A549 (cell line): ENCODE data around the gene GPR17. TPM values are rescaled to one million over a fixed set of nuclear protein-coding genes. Genes with fewer than 3 reads are reported as not detected.

ENCODE experiments used
- ATAC-seq, 2 experiments: fragments of 200-7000 bp in 1 of 2; fragments of >200 bp in 1 of 2; cut with Nextera tagmentation in 1 of 2; cut with Tn5 transposase in 1 of 2; 3 replicates each; pipeline versions ENCODE4 v1.8.0 to v1.9.1; 2018 to 2020; ENCODE audit warnings: mild to moderate bottlenecking in 1 of 2, moderate library complexity in 1 of 2
- CTCF ChIA-PET: fragments of 300-600 bp; sonication (Branson Sonifier 250); formaldehyde crosslinking; extraction: SDS; loops from one replicate; lab custom pipeline; 2021; ENCODE audit warnings: antibody characterized with exemption, inconsistent platforms; lab: Yijun Ruan, JAX
- POLR2A ChIA-PET: fragments of 350-600 bp; formaldehyde crosslinking; extraction: SDS; loops from one replicate; lab custom pipeline; 2021; ENCODE audit warnings: antibody characterized with exemption, inconsistent platforms; lab: Yijun Ruan, JAX
- DNase-seq, 2 experiments: peaks; one replicate each; pipeline versions ENCODE4 v3.0.0 to v3.0.0-alpha.2; 2011 to 2016; ENCODE audit warnings: low read depth in 1 of 2, low spot score in 1 of 2
- FAIRE-seq: peaks from 2 replicates; lab custom pipeline; 2011; peaks lifted over from hg19 to GRCh38; lab: Jason Lieb, UNC
- H3K27ac ChIP-seq, 2 experiments: fragments of >200 bp; sonication (Bioruptor Twin); formaldehyde crosslinking; 3 replicates each; pipeline ENCODE4 v1.5.1; 2016 to 2017
- H3K4me1 ChIP-seq: fragments of >200 bp; sonication (Bioruptor Twin); formaldehyde crosslinking; 3 replicates; pipeline ENCODE4 v1.6.1; 2016
- H3K4me2 ChIP-seq: fragments of >200 bp; sonication (Bioruptor Twin); formaldehyde crosslinking; 3 replicates; pipeline ENCODE4 v1.6.1; 2016
- H3K4me3 ChIP-seq: fragments of >200 bp; sonication (Bioruptor Twin); formaldehyde crosslinking; 3 replicates; pipeline ENCODE4 v1.5.1; 2016
- H3K9me3 ChIP-seq: fragments of >200 bp; sonication (Bioruptor Twin); formaldehyde crosslinking; 3 replicates; pipeline ENCODE4 v1.6.1; 2016
- BHLHE40 ChIP-seq: IDR thresholded peaks from 2 replicates; pipeline ENCODE4 v1.6.1; 2012; ENCODE audit warnings: low read depth, low read length, inconsistent platforms
- CBX2 ChIP-seq: fragments of 200-600 bp; sonication (generic); IDR thresholded peaks from 2 replicates; pipeline ENCODE4 v1.6.1; 2016; ENCODE audit warnings: low read depth, mild to moderate bottlenecking, borderline replicate concordance
- CBX8 ChIP-seq: fragments of 200-600 bp; sonication (generic); IDR thresholded peaks from 2 replicates; pipeline ENCODE4 v1.6.1; 2016
- CHD2 ChIP-seq: fragments of 150-350 bp; IDR thresholded peaks from 2 replicates; pipeline ENCODE4 v1.6.1; 2014; ENCODE audit warnings: low read length; ENCODE audit not compliant: partially characterized antibody
- CHD4 ChIP-seq: fragments of 200-600 bp; sonication (generic); IDR thresholded peaks from 2 replicates; pipeline ENCODE4 v1.6.1; 2016; ENCODE audit warnings: antibody characterized with exemption, mild to moderate bottlenecking, borderline replicate concordance
- FOSL2 ChIP-seq, 2 experiments: fragments of 450-650 bp in 1 of 2; fragments of >200 bp in 1 of 2; sonication (Bioruptor Twin) in 1 of 2; formaldehyde crosslinking; IDR thresholded peaks; 2 replicates each; pipeline versions ENCODE4 v1.5.0 to v1.6.1; 2016 to 2020; ENCODE audit warnings: mild to moderate bottlenecking in 1 of 2, moderate library complexity in 1 of 2
- FOXS1 ChIP-seq: fragments of 250-450 bp; sonication (Bioruptor Pico); IDR thresholded peaks from 2 replicates; pipeline ENCODE4 v1.5.0; 2020; ENCODE audit warnings: mild to moderate bottlenecking, moderate library complexity
- HEYL ChIP-seq: fragments of 250-450 bp; sonication (Bioruptor Pico); IDR thresholded peaks from 2 replicates; pipeline ENCODE4 v1.8.0; 2021; ENCODE audit warnings: mild to moderate bottlenecking, moderate library complexity
- HOXA7 ChIP-seq: fragments of 250-450 bp; sonication (Bioruptor Pico); IDR thresholded peaks from 2 replicates; pipeline ENCODE4 v1.5.0; 2020; ENCODE audit warnings: mild to moderate bottlenecking, moderate library complexity
- HOXB5 ChIP-seq: fragments of 250-450 bp; sonication (Bioruptor Pico); IDR thresholded peaks from 2 replicates; pipeline ENCODE4 v1.5.0; 2020; ENCODE audit warnings: mild to moderate bottlenecking, moderate library complexity
- JUN ChIP-seq, 2 experiments: fragments of >200 bp; sonication (Bioruptor Twin); formaldehyde crosslinking; IDR thresholded peaks; 2 replicates in 1 of 2; 3 replicates in 1 of 2; pipeline ENCODE4 v1.6.1; 2016 to 2017
- MAZ ChIP-seq: fragments of 150-350 bp; IDR thresholded peaks from 2 replicates; pipeline ENCODE4 v1.6.1; 2014; ENCODE audit warnings: antibody characterized with exemption, low read depth, low read length, borderline replicate concordance
- NR3C1 ChIP-seq: fragments of >200 bp; sonication (Bioruptor Twin); formaldehyde crosslinking; IDR thresholded peaks from 3 replicates; pipeline ENCODE4 v1.6.1; 2017
- PHF8 ChIP-seq: fragments of 200-600 bp; sonication (generic); IDR thresholded peaks from 2 replicates; pipeline ENCODE4 v1.6.1; 2016; ENCODE audit warnings: low read depth, mild to moderate bottlenecking, antibody characterized with exemption, moderate library complexity, borderline replicate concordance
- POLR2A ChIP-seq: IDR thresholded peaks from 2 replicates; pipeline ENCODE4 v1.6.1; 2012; ENCODE audit warnings: mild to moderate bottlenecking, low read length
- RAD21 ChIP-seq, 2 experiments: fragments of >200 bp in 1 of 2; sonication (Bioruptor Twin) in 1 of 2; formaldehyde crosslinking in 1 of 2; IDR thresholded peaks in 1 of 2; conservative IDR thresholded peaks in 1 of 2; 2 replicates in 1 of 2; 3 replicates in 1 of 2; pipeline ENCODE4 v1.6.1; 2012 to 2018; ENCODE audit warnings: inconsistent platforms in 1 of 2
- SMC3 ChIP-seq: fragments of >200 bp; sonication (Bioruptor Twin); formaldehyde crosslinking; IDR thresholded peaks from 3 replicates; pipeline ENCODE4 v1.6.1; 2018; ENCODE audit warnings: inconsistent platforms
- SREBF2 ChIP-seq: fragments of 450-650 bp; IDR thresholded peaks from 2 replicates; pipeline ENCODE4 v1.6.1; 2014; ENCODE audit warnings: mild to moderate bottlenecking, moderate library complexity
- TFCP2L1 ChIP-seq: fragments of 250-450 bp; sonication (Bioruptor Pico); IDR thresholded peaks from 2 replicates; pipeline ENCODE4 v1.5.0; 2021; ENCODE audit warnings: mild to moderate bottlenecking
- ZC3H11A ChIP-seq: fragments of 450-650 bp; IDR thresholded peaks from 2 replicates; pipeline ENCODE4 v1.6.1; 2014; ENCODE audit warnings: antibody characterized with exemption, mild to moderate bottlenecking
- ZFP36 ChIP-seq: fragments of 450-650 bp; IDR thresholded peaks from 2 replicates; pipeline ENCODE4 v1.6.1; 2014; ENCODE audit warnings: borderline replicate concordance; ENCODE audit not compliant: partially characterized antibody
- WGBS: methylation state at CpG from one replicate; pipeline ENCODE4 v1.1.6; 2017; ENCODE audit errors: missing lambda C conversion rate; 5-methylcytosine and 5-hydroxymethylcytosine counted together
- polyA plus RNA-seq, 4 experiments: library from polyadenylated mRNA; depleted of rRNA in 3 of 4; stranded (reverse); fragments of >200 nt; fragmentation: RNase III in 1 of 4; extraction: RNeasy Plus Mini Kit Qiagen cat#74134 plus additional on column Dnase treatment in 1 of 4; gene quantifications; 2 replicates in 3 of 4; 3 replicates in 1 of 4; pipeline ENCODE4 v1.2.3, GENCODE V29; 2011 to 2017
- TF ChIP-seq, protein P1 (sequence below): fragments of 250-450 bp; sonication (Bioruptor Pico); IDR thresholded peaks from 2 replicates; pipeline ENCODE4 v1.5.0; 2020; ENCODE audit warnings: low read depth, mild to moderate bottlenecking, moderate library complexity
- TF ChIP-seq, protein P2 (sequence below): fragments of >200 bp; sonication (Bioruptor Twin); formaldehyde crosslinking; IDR thresholded peaks from 3 replicates; pipeline ENCODE4 v1.5.1; 2016
- TF ChIP-seq, protein P3 (sequence below): fragments of >200 bp; sonication (Bioruptor Twin); formaldehyde crosslinking; IDR thresholded peaks from 2 replicates; pipeline ENCODE4 v1.6.1; 2016
- TF ChIP-seq, protein P4 (sequence below): IDR thresholded peaks from 2 replicates; pipeline ENCODE4 v1.6.1; 2012; ENCODE audit warnings: low read depth, borderline replicate concordance

Gene GPR17
- polyA plus RNA-seq, 2 of the 4 experiments (the other 2 are of a cell fraction) = not detected

DNA sequence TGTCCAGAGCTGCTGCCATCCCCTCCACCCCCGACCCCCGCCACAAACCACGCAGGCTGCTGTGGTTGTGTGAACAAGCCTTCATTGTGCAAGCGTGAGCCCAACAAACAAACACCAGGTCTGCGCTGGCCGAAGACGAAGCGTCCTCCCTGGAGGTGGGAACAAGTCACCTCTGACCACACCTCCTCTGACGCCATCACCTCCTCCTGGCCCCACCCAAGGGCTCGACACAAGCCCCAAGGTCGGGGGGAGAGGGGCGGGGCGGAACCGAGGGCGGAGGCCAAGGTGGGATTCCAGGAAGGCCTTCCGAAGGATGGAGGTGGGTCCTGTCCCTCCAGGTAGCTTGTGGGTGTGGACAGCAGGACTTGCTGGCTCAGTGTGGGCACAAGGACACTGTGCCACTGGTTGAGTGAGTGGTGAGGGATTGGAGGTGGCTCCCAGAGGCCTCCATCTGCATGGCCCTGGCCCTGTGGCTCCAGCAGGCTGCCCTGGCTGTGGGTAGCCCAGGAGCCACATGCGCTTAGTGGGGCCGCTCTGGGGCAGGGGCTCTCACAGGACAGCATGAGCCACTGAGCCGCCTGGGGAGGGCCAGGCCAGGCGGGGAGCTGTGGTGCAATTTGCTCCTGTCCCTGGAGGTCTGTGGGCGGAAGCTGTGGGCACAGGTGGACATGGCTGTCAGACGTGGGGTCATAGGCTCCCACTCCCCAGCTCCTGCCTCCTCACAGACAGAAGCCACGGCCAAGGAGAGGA is 7.4 kb upstream of the GPR17 start (continued):
- TF ChIP-seq JUN (IDR thresholded peaks at IDR 0.05) (no peak), CBX8 (no peak)
- TF ChIP-seq, protein P1, sequence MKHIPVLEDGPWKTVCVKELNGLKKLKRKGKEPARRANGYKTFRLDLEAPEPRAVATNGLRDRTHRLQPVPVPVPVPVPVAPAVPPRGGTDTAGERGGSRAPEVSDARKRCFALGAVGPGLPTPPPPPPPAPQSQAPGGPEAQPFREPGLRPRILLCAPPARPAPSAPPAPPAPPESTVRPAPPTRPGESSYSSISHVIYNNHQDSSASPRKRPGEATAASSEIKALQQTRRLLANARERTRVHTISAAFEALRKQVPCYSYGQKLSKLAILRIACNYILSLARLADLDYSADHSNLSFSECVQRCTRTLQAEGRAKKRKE (CRISPR knock-in tag) = no peak
- TF ChIP-seq, all 56 proteins: peak for 0

DNA sequence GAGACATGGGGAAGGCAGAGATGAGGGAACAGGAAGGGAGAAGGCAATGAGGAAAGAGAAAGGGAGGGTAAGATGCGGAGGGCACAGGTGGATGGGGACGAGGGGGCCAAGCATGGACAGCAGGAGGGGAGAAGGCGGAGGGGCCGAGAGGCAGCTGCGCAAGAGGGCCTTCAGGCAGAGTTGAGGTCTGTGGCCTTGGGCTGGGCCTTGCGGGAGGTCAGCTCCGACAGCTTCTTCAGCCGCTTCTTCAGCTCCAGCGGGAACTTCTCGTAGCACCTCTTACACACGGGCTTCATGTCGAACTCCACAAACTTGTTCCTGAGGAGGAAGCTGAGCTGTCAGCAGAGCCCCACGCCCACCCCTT is 6.9 kb upstream of the GPR17 start:
- TF ChIP-seq HOXA7 (CRISPR knock-in tag) = no peak
- no peak for TF ChIP-seq SREBF2
- TF ChIP-seq FOSL2 (IDR thresholded peaks at IDR 0.05) = no peak
- no peak for TF ChIP-seq FOSL2 (CRISPR knock-in tag; IDR thresholded peaks at IDR 0.05)
- no peak for TF ChIP-seq CHD2
- TF ChIP-seq, all 56 proteins: peak for 0
- ChIA-PET POLR2A (no interaction called here), CTCF (interaction anchor here (0.6 to 6.4 kb wide), 4 partner anchors 11 to 57 kb away, joined by 3 to 44 read pairs (median 4); partner anchors contain the start of gene LIMS2)
- Histone ChIP-seq H3K9me3 (no peaks in the 10 kb centered on the region), H3K27ac (peak overlapping the region in 1 of 2 experiments; percentile 75; a peak in 4 of 6 replicates), H3K4me2 (no peak overlapping the region), H3K4me1 (peaks cover 15% of the 10 kb centered on the region), H3K4me3 (no peak overlapping the region)
- no peak for ATAC-seq
- FAIRE-seq = no peak
- WGBS = 91% methylated on average over 13 of the region's 13 CpGs
- no peak for DNase-seq

DNA sequence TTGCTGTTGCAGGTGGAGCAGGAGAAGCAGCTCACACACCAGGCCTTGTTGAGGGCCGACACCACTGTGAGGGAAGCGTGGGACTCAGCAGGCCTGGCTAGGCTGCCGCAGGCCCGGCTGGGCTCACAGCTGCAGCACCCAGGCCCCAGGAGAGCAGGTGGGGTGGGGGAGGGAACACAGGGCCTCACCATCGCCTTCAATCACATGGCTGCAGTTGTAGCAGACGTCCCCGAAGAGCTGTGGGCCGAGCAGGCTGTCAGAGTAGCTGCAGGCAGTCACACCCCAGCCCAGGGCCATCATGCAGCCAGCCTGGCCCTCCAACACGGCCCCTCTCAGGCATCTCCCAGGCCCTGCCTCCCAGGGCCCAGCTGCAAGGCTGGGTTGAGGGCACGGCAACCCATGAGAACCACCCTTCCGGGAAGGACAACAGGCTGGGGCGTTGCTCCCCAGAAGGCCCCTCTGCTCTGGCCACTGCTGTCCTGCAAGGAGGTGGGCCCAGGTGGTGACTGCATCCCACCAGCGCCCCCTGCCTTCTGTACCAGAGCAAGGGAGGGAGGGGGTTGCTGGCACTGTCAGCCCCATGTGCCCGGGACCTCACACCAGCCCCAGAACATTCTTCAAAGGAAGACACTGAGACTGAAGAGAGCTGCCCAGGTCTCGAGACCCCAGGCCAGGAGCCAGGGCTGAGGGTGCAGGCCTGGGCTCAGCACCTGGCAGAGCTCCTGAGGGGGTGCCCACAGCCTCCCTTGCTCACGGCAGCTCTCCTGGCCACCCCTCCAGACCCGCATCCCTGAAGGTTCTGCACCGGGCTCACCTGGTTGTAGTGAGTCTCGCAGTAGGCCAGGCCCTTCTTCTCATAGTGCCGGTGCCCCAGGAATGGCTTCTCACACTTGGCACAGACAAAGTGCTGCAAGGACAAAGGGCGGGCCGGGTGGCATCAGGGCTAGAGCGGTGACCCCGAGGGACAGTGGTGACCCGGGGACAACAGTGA is 5.6 kb upstream of the GPR17 start:
- Histone ChIP-seq H3K4me2 (no peak overlapping the region), H3K4me1 (peaks cover 15% of the 10 kb centered on the region), H3K27ac (no peak overlapping the region), H3K4me3 (no peak overlapping the region), H3K9me3 (no peaks in the 10 kb centered on the region)
- ChIA-PET CTCF (interaction anchor here (1.4 to 6.4 kb wide), 4 partner anchors 10 to 49 kb away, joined by 4 to 44 read pairs (median 9); no protein-coding TSS in a partner anchor), POLR2A (no interaction called here)
- FAIRE-seq (no peak), ATAC-seq (peak in 1 of 2 experiments; percentile 30; a peak in 3 of 6 replicates), DNase-seq (no peak)
- WGBS = 84% methylated on average over 18 of the region's 25 CpGs
- no peak for TF ChIP-seq PHF8
- peak in 1 of 2 experiments; percentile 40; a peak in 2 of 5 replicates for TF ChIP-seq RAD21 (conservative IDR thresholded peaks at IDR 0.05 in 1 of 2, IDR thresholded peaks at IDR 0.05 in 1 of 2)
- TF ChIP-seq, protein P2, sequence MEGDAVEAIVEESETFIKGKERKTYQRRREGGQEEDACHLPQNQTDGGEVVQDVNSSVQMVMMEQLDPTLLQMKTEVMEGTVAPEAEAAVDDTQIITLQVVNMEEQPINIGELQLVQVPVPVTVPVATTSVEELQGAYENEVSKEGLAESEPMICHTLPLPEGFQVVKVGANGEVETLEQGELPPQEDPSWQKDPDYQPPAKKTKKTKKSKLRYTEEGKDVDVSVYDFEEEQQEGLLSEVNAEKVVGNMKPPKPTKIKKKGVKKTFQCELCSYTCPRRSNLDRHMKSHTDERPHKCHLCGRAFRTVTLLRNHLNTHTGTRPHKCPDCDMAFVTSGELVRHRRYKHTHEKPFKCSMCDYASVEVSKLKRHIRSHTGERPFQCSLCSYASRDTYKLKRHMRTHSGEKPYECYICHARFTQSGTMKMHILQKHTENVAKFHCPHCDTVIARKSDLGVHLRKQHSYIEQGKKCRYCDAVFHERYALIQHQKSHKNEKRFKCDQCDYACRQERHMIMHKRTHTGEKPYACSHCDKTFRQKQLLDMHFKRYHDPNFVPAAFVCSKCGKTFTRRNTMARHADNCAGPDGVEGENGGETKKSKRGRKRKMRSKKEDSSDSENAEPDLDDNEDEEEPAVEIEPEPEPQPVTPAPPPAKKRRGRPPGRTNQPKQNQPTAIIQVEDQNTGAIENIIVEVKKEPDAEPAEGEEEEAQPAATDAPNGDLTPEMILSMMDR = peak; percentile 16; the same call in 1 of the 3 replicates

DNA sequence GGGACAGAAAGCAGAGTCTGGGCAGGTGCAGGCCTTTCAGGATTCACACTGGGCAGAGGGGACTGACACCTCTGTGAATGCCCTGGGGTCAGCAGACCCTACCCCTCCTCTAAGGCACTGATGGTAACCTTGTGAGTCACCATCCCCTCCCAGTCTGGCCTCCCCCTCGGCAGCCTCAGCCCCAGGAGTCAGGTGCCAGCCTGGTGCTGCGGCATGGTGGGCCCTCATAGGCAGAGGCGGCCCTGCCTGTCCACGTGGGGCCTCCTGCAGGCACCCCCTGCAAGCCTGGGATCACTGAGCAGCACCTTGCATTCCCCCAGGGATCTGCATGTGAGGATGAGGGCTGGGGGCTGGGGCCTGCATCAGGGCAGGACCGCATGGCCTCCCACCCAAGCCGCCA is 4.8 kb upstream of the GPR17 start:
- ChIA-PET CTCF (interaction anchor here (1.1 to 6.4 kb wide), 5 partner anchors 9 to 50 kb away, joined by 4 to 44 read pairs (median 5); no protein-coding TSS in a partner anchor), POLR2A (no interaction called here)
- no peak overlapping the region for H3K4me2 ChIP-seq
- no peak overlapping the region for H3K4me3 ChIP-seq
- 80% methylated on average over 1 of the region's 6 CpGs for WGBS
- FAIRE-seq (no peak), DNase-seq (no peak), ATAC-seq (no peak)
- no peak overlapping the region for H3K27ac ChIP-seq
- no peaks in the 10 kb centered on the region for H3K9me3 ChIP-seq
- peaks cover 15% of the 10 kb centered on the region for H3K4me1 ChIP-seq
- no peak for TF ChIP-seq FOXS1 (CRISPR knock-in tag)
- TF ChIP-seq HOXB5 (CRISPR knock-in tag) = no peak
- TF ChIP-seq MAZ = no peak
- TF ChIP-seq CBX2 = no peak
- TF ChIP-seq POLR2A = no peak
- no peak for TF ChIP-seq ZC3H11A
- TF ChIP-seq, protein P3, sequence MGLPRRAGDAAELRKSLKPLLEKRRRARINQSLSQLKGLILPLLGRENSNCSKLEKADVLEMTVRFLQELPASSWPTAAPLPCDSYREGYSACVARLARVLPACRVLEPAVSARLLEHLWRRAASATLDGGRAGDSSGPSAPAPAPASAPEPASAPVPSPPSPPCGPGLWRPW = no peak
- TF ChIP-seq, protein P4, sequence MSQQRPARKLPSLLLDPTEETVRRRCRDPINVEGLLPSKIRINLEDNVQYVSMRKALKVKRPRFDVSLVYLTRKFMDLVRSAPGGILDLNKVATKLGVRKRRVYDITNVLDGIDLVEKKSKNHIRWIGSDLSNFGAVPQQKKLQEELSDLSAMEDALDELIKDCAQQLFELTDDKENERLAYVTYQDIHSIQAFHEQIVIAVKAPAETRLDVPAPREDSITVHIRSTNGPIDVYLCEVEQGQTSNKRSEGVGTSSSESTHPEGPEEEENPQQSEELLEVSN = no peak
- TF ChIP-seq HEYL (CRISPR knock-in tag) = no peak
- no peak for TF ChIP-seq TFCP2L1
- no peak for TF ChIP-seq CHD4
- TF ChIP-seq ZFP36 = no peak
- no peak for TF ChIP-seq SMC3
- no peak for TF ChIP-seq BHLHE40
- no peak for TF ChIP-seq CBX8
- no peak for TF ChIP-seq NR3C1
- TF ChIP-seq RAD21 (conservative IDR thresholded peaks at IDR 0.05 in 1 of 2, IDR thresholded peaks at IDR 0.05 in 1 of 2) = no peak
